Erythroblast (primary cell): Measurements from ENCODE around the gene SLC12A8.

Experiments
- GATA1 ChIP-seq: IDR thresholded peaks from 2 replicates; pipeline ENCODE4 v1.6.1; 2011; ENCODE audit warnings: low read depth, mild to moderate bottlenecking, control low read depth, low read length, moderate library complexity
- POLR2A ChIP-seq: IDR thresholded peaks from 2 replicates; pipeline ENCODE4 v1.6.1; 2011; ENCODE audit warnings: mild to moderate bottlenecking, low read length

DNA sequence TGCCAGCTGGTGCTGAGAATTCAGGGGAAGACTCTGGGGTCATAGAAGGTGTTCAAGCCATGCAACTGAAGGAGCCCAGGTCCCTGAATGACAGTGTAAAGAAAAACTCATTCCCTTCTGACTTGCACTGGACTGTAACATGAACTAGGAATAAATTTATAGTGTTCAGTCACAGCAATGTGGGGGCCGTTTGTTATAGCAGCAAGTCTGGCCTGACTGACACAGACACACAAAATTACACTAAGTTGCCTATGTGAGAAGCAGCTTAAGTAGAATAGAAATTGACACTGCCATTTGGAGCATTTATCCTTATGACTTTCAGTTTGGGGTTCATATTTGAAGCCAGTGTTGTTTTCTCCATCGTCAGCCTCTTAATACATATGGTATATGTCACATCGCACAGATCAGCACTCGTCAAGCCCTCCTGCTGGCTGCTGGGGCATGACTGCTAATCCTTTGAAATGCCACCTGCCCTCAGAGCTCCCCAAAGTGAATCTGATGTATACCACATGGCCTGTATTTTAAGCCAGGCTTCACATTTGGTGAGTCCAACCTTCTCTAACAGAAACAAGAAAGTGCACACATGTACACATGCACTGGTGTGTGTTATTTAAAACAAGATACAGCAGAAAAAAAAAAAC is 139.7 kb downstream of the SLC12A8 start:
- TF ChIP-seq POLR2A (no peak), GATA1 (no peak)
